ENCODE results near the gene SMIM12. TPM values are rescaled to one million over a fixed set of nuclear protein-coding genes. Genes with fewer than 3 reads are reported as not detected.

SMIM12 gene
- total RNA-seq, 1 donor = 25.3 TPM

DNA sequence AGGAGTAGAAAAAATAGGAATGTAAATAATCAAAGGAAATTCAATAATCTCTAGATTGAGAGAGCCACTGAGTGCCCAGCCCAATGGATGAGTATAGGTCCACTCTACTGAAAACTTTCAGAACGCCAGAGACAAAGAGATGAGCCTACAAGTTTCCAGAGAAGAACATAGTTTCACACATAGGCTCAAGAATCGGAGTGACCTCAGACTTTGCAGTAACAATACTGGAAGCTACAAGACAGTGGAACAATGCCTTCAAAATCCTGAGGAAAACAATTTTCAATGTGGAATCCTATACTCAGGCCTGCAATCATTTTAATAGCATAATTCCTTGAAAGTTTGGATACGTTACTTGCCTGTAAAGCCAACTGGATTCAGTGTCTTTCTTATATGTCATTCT is 55.8 kb downstream of the SMIM12 start:
- Histone ChIP-seq H3K79me2 (ENCODE audit: insufficient read depth, low read length) (no peaks in the 10 kb centered on the region), H2AFZ (ENCODE audit: low read length) (no peak overlapping the region), H3K36me3 (ENCODE audit: insufficient read depth, low read length) (no peaks in the 10 kb centered on the region), H3K4me3 (ENCODE audit: insufficient read depth, low read length) (no peak overlapping the region), H3K4me2 (ENCODE audit: insufficient read depth, low read length) (no peak overlapping the region), H3K27me3 (ENCODE audit: insufficient read depth, low read length) (no peaks in the 10 kb centered on the region), H3K27ac (ENCODE audit: low read depth, low read length) (no peak overlapping the region), H3K4me1 (ENCODE audit: insufficient read depth, low read length) (peaks cover 14% of the 10 kb centered on the region), H4K20me1 (ENCODE audit: insufficient read depth, low read length) (peaks cover 4% of the 10 kb centered on the region), H3K9me3 (ENCODE audit: low read depth, low read length) (no peaks in the 10 kb centered on the region)
- TF ChIP-seq, protein P1, sequence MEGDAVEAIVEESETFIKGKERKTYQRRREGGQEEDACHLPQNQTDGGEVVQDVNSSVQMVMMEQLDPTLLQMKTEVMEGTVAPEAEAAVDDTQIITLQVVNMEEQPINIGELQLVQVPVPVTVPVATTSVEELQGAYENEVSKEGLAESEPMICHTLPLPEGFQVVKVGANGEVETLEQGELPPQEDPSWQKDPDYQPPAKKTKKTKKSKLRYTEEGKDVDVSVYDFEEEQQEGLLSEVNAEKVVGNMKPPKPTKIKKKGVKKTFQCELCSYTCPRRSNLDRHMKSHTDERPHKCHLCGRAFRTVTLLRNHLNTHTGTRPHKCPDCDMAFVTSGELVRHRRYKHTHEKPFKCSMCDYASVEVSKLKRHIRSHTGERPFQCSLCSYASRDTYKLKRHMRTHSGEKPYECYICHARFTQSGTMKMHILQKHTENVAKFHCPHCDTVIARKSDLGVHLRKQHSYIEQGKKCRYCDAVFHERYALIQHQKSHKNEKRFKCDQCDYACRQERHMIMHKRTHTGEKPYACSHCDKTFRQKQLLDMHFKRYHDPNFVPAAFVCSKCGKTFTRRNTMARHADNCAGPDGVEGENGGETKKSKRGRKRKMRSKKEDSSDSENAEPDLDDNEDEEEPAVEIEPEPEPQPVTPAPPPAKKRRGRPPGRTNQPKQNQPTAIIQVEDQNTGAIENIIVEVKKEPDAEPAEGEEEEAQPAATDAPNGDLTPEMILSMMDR (IDR thresholded peaks at IDR 0.05; ENCODE audit: extremely low read depth, low read depth, low read length) = no peak
- no peak for DNase-seq (ENCODE audit: insufficient read length, low spot score, missing footprints)

Other genes starting within 250 kb of the SMIM12 start
- not detected in 2 replicates for gene GJB5, start 104.7 kb downstream of the SMIM12 start, total RNA-seq
- gene GJB4, start 100.0 kb downstream of the SMIM12 start, total RNA-seq = not detected in 2 replicates
- not detected in 2 replicates for gene GJB3, start 78.5 kb downstream of the SMIM12 start, total RNA-seq
- gene GJA4, start 66.8 kb downstream of the SMIM12 start, total RNA-seq = not detected in 2 replicates
- gene DLGAP3, start 69.9 kb upstream of the SMIM12 start, total RNA-seq = under 0.01 TPM in 1 of 2 replicates, not detected in the other
- gene TMEM35B, start 125.6 kb upstream of the SMIM12 start, total RNA-seq = 22.1 and 23.0 TPM in 2 replicates
- 27.9 and 29.8 TPM in 2 replicates for gene ZMYM6, start 172.2 kb upstream of the SMIM12 start, total RNA-seq
- 13.4 and 17.7 TPM in 2 replicates for gene ZMYM1, start 219.6 kb upstream of the SMIM12 start, total RNA-seq